GM19239 (cell line): Measurements from ENCODE around the gene STK39.

Source experiments
- DNase-seq: peaks from one replicate; pipeline ENCODE4 v3.0.0; 2011; ENCODE audit warnings: low spot score; ENCODE audit not compliant: insufficient read length
- FAIRE-seq: peaks from 2 replicates; lab custom pipeline; 2011; peaks lifted over from hg19 to GRCh38; lab: Jason Lieb, UNC

Gene STK39

GRCh38 chr2:168060986-168061750 is 186.2 kb downstream of the STK39 start:
- FAIRE-seq (no peak), DNase-seq (no peak)

- FAIRE-seq = no peak
- no peak for DNase-seq
Measured at GRCh38 chr2:168059758-168060157, 187.6 kb downstream of the STK39 start.

GRCh38 chr2:168058675-168059074 is 188.7 kb downstream of the STK39 start:
- no peak for FAIRE-seq
- no peak for DNase-seq

GRCh38 chr2:168056242-168056787 is 191.1 kb downstream of the STK39 start:
- FAIRE-seq (no peak), DNase-seq (no peak)

DNA sequence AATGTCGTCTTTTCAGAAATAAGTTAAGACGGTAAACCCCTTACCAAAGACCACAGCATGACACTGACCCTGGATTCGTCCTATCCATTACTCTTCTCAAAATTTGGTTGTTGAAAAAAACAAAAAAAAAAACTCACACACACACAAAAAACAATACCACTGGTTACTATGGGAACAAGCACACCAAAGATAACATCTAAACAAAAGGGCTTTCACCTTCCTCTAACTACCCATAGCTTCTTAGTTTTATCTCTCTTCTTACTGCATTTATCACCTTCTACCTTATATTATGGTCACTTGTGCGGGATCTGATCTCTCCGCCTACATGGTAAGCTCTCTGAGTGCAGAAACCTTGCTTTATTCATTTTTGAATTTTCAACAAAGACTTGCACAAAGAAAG is 192.7 kb downstream of the STK39 start:
- no peak for DNase-seq
- FAIRE-seq = no peak

DNA sequence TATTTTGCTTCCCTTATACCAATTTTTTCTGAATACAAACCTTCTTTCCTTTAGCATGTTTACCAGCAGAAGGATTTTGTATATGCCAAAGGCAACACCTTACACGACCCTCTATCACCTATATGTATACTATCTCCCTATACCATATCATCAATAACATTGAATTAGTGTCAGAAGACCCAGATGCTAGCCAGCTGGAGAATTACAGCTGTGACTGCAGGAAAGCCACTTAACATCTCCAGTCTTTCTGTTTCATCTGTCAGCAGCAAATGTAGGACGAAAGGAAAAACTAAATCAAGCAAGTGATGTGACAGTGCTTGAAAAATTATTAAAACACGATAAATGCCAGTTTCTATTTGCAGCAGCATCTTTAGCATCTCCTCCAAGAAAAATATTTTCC is 193.7 kb downstream of the STK39 start:
- no peak for FAIRE-seq

DNA sequence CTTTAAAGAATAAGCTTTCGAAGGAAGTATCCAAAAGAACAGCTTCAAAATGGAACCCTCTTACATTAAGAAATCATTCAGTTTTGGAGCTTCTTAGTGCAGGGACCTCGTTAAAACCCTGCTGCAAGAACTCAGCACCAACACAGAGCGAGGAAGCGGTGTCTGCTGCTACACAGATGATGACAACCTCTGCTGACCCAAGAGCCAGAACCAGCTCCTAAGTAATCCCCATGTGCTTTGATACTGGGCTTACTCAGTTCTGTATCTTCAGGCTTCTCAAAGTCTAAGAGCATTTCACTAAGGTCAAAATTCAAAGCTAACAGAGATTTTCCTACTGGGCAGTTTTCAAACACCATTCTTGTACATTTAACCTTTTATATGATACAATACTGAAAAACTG is 194.6 kb downstream of the STK39 start:
- FAIRE-seq = no peak
- no peak for DNase-seq

More for the DNA sequence above, 193.7 kb downstream of the STK39 start:
- no peak for DNase-seq

DNA sequence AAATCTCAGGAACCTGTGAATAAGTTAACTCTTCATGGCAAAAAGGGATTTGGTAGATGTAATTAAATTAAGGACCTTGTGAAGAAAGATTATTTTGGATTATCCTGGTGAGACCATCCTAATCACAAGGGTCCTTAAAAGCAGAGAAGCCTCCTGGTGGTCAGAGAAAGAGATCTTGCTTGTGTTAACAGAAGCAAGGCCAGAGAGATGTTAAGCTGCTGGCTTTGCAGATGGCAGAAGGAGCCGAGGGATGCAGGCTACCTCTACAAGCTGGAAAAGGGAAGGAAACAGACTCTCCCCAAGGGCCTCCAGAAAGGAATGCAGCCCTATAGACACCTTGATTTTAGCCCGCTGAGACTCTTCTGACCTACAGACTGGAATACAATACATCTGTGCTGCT is 197.0 kb downstream of the STK39 start:
- no peak for DNase-seq
- no peak for FAIRE-seq

- FAIRE-seq (no peak), DNase-seq (no peak)
Measured at GRCh38 chr2:168049609-168050008, 197.8 kb downstream of the STK39 start.

DNA sequence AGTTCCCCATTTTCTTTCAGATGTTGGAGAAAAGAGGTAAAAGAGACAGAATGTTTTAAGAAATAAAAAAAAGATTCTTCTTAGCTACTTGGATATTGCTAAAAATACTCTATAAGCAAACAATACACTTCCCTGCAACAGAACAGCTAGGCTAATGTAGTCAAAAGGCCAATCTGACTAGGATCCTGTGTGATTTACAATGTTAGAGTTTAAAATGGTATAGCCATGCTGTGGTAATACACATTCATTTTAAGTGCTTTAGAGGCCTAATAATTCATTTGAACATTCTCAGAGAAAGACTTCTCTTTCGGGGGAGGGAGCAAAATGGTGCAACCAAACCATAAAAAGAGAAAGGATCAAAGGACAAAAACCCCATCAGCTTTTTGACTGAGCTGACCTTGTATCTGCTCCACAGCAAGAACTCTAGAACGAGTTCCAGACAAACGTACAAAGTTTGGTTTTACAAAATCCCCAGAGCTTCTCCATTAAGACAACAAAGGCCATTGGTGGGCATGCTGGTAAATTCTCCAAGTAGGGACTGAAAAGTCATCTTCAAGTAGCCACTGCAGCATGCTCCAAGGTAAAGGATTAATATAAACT is 200.2 kb downstream of the STK39 start:
- FAIRE-seq (no peak), DNase-seq (no peak)

GRCh38 chr2:168044579-168044978 is 202.8 kb downstream of the STK39 start:
- FAIRE-seq = peak; percentile 33

DNA sequence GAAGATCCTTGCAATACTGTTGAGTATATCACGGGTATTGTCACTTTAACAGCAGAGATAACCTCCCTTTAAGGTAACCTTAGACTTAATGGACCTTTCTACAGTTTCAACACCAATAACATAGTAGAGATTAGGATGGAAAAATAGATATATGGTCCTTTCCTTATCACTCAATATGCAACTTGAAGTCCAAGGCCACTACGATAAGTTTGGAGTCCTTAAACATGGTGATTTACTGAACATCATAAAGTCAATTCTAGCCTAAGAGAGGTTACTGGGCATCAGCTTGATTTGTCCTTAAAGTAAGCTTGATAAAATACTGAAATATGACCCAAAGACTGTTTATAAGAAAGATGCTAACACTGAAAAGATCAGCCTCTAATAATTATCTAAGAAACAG is 203.2 kb downstream of the STK39 start:
- FAIRE-seq = no peak
- DNase-seq = no peak

More at GRCh38 chr2:168044579-168044978, 202.8 kb downstream of the STK39 start:
- DNase-seq = no peak

- peak; percentile 73 for FAIRE-seq
- DNase-seq = peak; percentile 23
Measured at GRCh38 chr2:168042127-168042824, 205.1 kb downstream of the STK39 start.

- FAIRE-seq = no peak
- no peak for DNase-seq
Measured at GRCh38 chr2:168039881-168040280, 207.5 kb downstream of the STK39 start.

- FAIRE-seq = no peak
- DNase-seq = no peak
Measured at GRCh38 chr2:168037778-168038177, 209.6 kb downstream of the STK39 start.

DNA sequence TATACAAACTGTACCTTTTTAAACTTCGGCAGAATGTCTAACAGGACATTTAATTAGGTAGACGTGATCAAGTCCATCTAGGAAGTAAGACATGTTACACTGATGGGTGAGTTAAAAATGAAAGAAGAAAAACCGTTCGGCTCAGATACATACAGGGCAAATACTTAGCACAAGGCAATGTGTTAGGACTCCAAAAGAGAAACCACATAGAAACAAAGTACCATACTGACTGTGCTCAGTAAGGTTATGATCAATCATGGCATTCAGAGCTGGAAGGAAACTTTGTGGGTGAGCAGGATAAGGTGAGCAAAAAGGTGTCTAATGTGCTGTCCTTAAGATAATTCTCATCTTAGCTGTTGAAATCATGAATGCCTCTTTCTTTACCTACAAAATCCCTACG is 211.9 kb downstream of the STK39 start:
- FAIRE-seq (no peak), DNase-seq (no peak)

DNA sequence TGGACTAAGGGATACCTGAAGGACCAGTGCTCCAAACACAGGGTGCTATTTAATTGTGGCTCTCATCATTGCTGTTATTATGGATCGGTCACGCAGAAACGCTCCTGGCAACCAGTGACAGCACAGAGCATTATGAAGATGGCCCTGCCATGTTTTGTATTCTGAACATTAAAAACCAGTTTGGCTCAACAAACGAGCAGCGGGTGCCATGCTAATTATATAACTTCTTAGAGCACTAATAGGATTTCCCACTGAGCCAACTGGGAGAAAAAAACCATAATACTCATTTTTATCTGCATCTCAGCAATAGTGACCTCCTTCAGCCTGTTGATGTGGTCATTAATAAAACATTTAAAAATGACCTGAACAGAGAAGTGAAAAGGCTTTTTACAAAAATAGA is 212.8 kb downstream of the STK39 start:
- FAIRE-seq (no peak), DNase-seq (no peak)

DNA sequence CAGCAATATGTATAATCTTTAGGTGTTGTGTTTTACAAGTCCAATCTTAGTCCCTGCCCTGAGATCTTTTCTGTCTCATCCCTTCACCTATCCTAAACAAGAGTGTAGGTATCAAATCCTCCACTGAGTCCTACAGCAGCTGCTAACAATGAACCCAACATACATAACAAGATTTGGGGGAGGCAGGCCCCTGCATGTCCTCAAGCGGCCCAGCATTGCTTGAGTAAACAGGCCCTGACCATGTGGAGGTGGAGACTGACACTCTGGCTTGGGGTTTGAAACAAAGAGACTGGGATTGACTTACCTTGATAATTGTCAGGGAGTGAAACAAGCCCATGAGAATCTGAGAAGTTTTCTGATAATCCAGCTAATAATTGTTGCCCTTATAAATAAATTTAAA is 213.4 kb downstream of the STK39 start:
- peak; percentile 14 for FAIRE-seq
- no peak for DNase-seq

DNA sequence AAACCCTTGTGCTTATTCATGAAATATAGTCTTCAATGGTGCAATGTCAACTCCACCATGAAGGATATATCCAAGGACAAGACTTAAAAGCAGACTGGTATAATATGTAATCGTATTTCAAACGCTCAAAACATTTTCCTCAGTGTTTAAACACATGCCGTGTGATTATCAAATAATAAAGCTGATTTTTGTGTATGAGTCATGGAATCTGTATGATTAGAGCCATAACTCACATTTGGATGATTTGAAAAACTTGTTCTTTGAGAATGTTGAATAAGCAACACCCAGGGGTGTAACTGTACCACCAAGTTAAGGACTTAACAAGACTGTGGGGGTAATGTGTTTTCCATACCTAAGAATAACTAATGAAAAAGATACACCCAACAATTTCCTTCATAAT is 215.3 kb downstream of the STK39 start:
- DNase-seq (no peak), FAIRE-seq (no peak)

DNA sequence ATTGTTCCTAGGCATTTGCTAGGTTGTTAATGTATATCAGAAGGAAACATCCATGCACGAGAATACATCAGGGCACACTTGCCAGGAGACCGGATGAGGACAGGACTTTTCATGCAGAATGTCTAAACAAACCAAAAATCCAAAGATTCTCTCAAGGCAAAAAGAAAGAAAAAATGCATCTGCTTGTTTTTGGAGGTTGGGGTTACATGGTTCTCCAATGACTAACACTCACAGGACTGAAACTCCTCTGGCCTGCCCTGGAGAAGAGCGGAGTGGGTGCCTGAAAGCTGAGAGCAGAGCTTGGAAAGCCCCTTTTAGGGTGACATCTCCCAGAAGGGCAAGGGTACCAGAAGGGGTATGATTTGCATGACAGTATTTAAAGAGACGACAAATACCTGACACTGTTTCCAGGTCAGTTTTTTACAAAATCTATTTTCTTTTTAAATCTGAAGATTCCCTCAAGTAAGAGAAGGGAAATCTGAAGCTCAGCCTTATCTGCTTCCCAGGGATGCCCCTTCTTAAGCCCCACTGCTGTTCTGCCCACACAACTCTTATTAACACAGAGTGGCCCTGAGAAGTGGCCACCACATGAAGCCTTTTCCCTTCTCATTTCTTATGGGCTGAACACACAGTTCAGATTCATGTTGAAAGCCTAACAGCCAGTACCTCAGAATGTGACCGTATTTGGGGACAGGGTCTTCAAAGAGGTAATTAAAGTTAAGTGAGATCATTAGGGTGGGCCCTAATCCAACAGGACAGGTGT is 216.4 kb downstream of the STK39 start:
- no peak for DNase-seq
- peak; percentile 64 for FAIRE-seq
